Cardiac muscle cell (in vitro differentiated cells and primary cell): ENCODE results near the gene UQCRC2. TPM values are rescaled to one million over a fixed set of nuclear protein-coding genes. Genes with fewer than 3 reads are reported as not detected.

Experiments
- polyA plus RNA-seq: library from polyadenylated mRNA; unstranded; fragments of >200 nt; fragmentation: Nextera tagmentation; extraction: Ambion mirVana; gene quantifications from 2 replicates; pipeline ENCODE4 v1.2.1, GENCODE V29; 2016
- total RNA-seq: library from RNA; depleted of rRNA; stranded (reverse); fragments of >200 nt; gene quantifications from 2 replicates; pipeline ENCODE4 v1.2.3, GENCODE V29; 2016

Gene UQCRC2
- total and polyA plus RNA-seq, 2 experiments from 2014 or later, result 248 to 338 TPM

Other genes starting within 250 kb of the UQCRC2 start
- gene NPIPB4, start 95.6 kb upstream of the UQCRC2 start, total RNA-seq, result 5.2 and 6.5 TPM in 2 replicates
- 21.0 and 31.1 TPM in 2 replicates for gene NPIPB4, start 95.6 kb upstream of the UQCRC2 start, polyA plus RNA-seq
- not detected in 2 replicates for gene PDZD9, start 47.8 kb downstream of the UQCRC2 start, total RNA-seq
- gene PDZD9, start 47.8 kb downstream of the UQCRC2 start, polyA plus RNA-seq, result 0.26 TPM in 1 of 2 replicates, not detected in the other
- gene MOSMO, start 54.8 kb downstream of the UQCRC2 start, total RNA-seq, result 14.5 and 14.7 TPM in 2 replicates
- 6.3 and 7.0 TPM in 2 replicates for gene MOSMO, start 54.8 kb downstream of the UQCRC2 start, polyA plus RNA-seq
- gene VWA3A, start 139.2 kb downstream of the UQCRC2 start, total RNA-seq, result 0.24 TPM in 1 of 2 replicates, not detected in the other
- gene VWA3A, start 139.2 kb downstream of the UQCRC2 start, polyA plus RNA-seq, result 0.10 and 0.16 TPM in 2 replicates
- 0.06 TPM in 1 of 2 replicates, not detected in the other for gene SDR42E2, start 209.1 kb downstream of the UQCRC2 start, total RNA-seq
- not detected in 2 replicates for gene SDR42E2, start 209.1 kb downstream of the UQCRC2 start, polyA plus RNA-seq